ENCODE results near the gene XYLT1.

Gene XYLT1

GRCh38 chr16:17431012-17431411 is 39.7 kb downstream of the XYLT1 start:
- Histone ChIP-seq H3K4me3 (ENCODE audit: low read depth, low read length) (no peak overlapping the region), H3K9me3 (ENCODE audit: severe bottlenecking) (no peaks in the 10 kb centered on the region), H3K27ac (no peak overlapping the region), H3K27me3 (ENCODE audit: insufficient read depth, low read depth, severe bottlenecking) (no peaks in the 10 kb centered on the region), H3K36me3 (no peaks in the 10 kb centered on the region)
- TF ChIP-seq CTCF (IDR thresholded peaks at IDR 0.05; ENCODE audit: low read depth, low read length), result no peak
- no peak for DNase-seq

DNA sequence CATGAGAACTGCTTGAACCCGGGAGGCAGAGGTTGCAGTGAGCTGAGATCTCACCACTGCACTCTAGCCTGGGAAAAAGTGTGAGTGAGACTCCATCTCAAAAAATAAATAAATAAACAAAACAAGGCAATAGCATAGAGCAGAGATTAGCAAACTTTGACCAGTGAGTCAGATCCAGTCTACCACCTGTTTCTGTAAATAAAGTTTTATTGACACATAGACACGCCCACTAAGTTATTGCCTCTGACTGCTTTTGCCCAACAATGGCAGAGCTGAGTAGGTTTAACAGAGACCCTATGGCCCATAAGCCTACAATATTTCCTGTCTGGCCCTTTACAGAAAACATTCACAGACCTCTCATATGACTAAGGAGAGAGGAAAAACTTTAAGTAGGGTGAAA is 44.3 kb downstream of the XYLT1 start:
- Histone ChIP-seq H3K27me3 (ENCODE audit: insufficient read depth, low read depth, severe bottlenecking) (no peaks in the 10 kb centered on the region), H3K27ac (no peak overlapping the region), H3K4me3 (ENCODE audit: low read depth, low read length) (no peak overlapping the region), H3K36me3 (no peaks in the 10 kb centered on the region), H3K9me3 (ENCODE audit: severe bottlenecking) (no peaks in the 10 kb centered on the region)
- DNase-seq, result no peak
- TF ChIP-seq CTCF (IDR thresholded peaks at IDR 0.05; ENCODE audit: low read depth, low read length), result no peak

DNA sequence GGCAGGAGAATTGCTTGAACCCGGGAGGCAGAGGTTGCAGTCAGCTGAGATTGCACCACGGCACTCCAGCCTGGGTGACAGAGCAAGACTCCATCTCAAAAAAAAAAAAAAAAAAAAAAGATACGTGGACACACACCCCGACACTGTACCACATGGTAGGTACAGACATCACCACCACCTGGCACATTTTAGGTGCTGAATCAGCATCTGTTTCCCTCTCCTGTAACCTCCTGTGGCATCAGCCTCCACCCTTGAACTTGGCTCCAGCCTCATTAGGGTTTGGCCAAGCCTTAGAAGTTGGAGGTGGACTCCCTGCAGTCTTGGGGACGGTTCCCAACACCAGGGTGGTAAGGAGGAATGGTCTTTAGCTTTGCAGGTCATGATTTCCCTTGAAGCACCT is 46.0 kb downstream of the XYLT1 start:
- TF ChIP-seq CTCF (IDR thresholded peaks at IDR 0.05; ENCODE audit: low read depth, low read length), result no peak
- Histone ChIP-seq H3K36me3 (no peaks in the 10 kb centered on the region), H3K4me3 (ENCODE audit: low read depth, low read length) (no peak overlapping the region), H3K27me3 (ENCODE audit: insufficient read depth, low read depth, severe bottlenecking) (no peaks in the 10 kb centered on the region), H3K27ac (no peak overlapping the region), H3K9me3 (ENCODE audit: severe bottlenecking) (no peaks in the 10 kb centered on the region)
- no peak for DNase-seq

- no peaks in the 10 kb centered on the region for H3K36me3 ChIP-seq
- no peaks in the 10 kb centered on the region for H3K27me3 ChIP-seq (ENCODE audit: insufficient read depth, low read depth, severe bottlenecking)
- no peak for DNase-seq
- H3K4me3 ChIP-seq (ENCODE audit: low read depth, low read length), result no peak overlapping the region
- no peak overlapping the region for H3K27ac ChIP-seq
- TF ChIP-seq CTCF (IDR thresholded peaks at IDR 0.05; ENCODE audit: low read depth, low read length), result no peak
- no peaks in the 10 kb centered on the region for H3K9me3 ChIP-seq (ENCODE audit: severe bottlenecking)
These were observed 47.5 kb downstream of the XYLT1 start for GRCh38 chr16:17423221-17423620.

- Histone ChIP-seq H3K9me3 (ENCODE audit: severe bottlenecking) (no peaks in the 10 kb centered on the region), H3K27ac (no peak overlapping the region), H3K27me3 (ENCODE audit: insufficient read depth, low read depth, severe bottlenecking) (no peaks in the 10 kb centered on the region), H3K36me3 (no peaks in the 10 kb centered on the region), H3K4me3 (ENCODE audit: low read depth, low read length) (no peak overlapping the region)
- DNase-seq, result no peak
- no peak for TF ChIP-seq CTCF (IDR thresholded peaks at IDR 0.05; ENCODE audit: low read depth, low read length)
These were observed 49.9 kb downstream of the XYLT1 start for GRCh38 chr16:17420816-17421215.

- H3K36me3 ChIP-seq, result no peaks in the 10 kb centered on the region
- DNase-seq, result no peak
These were observed 51.5 kb downstream of the XYLT1 start for GRCh38 chr16:17419266-17419665.

More at GRCh38 chr16:17419266-17419665, 51.5 kb downstream of the XYLT1 start:
- no peak for TF ChIP-seq CTCF (IDR thresholded peaks at IDR 0.05; ENCODE audit: low read depth, low read length)
- Histone ChIP-seq H3K4me3 (ENCODE audit: low read depth, low read length) (no peak overlapping the region), H3K9me3 (ENCODE audit: severe bottlenecking) (no peaks in the 10 kb centered on the region), H3K27ac (no peak overlapping the region), H3K27me3 (ENCODE audit: insufficient read depth, low read depth, severe bottlenecking) (no peaks in the 10 kb centered on the region)

All from WERI-Rb-1 (cell line).